ENCODE measurements around the gene STYXL1.

- TF ChIP-seq NR3C1 (CRISPR knock-in tag; conservative IDR thresholded peaks at IDR 0.05; ENCODE audit: low read depth), result no peak
- no peak for TF ChIP-seq CTCF (IDR thresholded peaks at IDR 0.05)
- no peak for TF ChIP-seq CREB1 (CRISPR knock-in tag; IDR thresholded peaks at IDR 0.05)
- TF ChIP-seq ELF4 (CRISPR knock-in tag; IDR thresholded peaks at IDR 0.05; ENCODE audit: low read depth), result no peak
- no peak for TF ChIP-seq ATF3 (CRISPR knock-in tag; conservative IDR thresholded peaks at IDR 0.05)
Measured at GRCh38 chr7:76054123-76055120, 6.6 kb upstream of the STYXL1 start.

All from WTC11 (cell line).